GM13976 (cell line): Measurements from ENCODE around the gene MEOX2.

Experiments
- DNase-seq: peaks from one replicate; pipeline ENCODE4 v3.0.0; 2012; ENCODE audit warnings: low spot score
- CTCF ChIP-seq: IDR thresholded peaks from 2 replicates; pipeline ENCODE4 v1.5.1; 2012; ENCODE audit warnings: borderline replicate concordance, mild to moderate bottlenecking; ENCODE audit not compliant: insufficient read depth; ENCODE audit errors: extremely low read depth, missing control alignments, control extremely low read depth
- in situ Hi-C: fragments of 300-500 bp; cut with MboI; formaldehyde crosslinking; loops from one replicate; pipeline ENCODE4 v1.12.0; 2022; ENCODE audit warnings: low sequenced_read_pairs, mixed read lengths, inconsistent platforms; ENCODE audit not compliant: unreplicated experiment

MEOX2 gene

GRCh38 chr7:15566476-15566875 is 120.0 kb downstream of the MEOX2 start:
- in situ Hi-C loops: no loop called here
- no peak for TF ChIP-seq CTCF

GRCh38 chr7:15561835-15562234 is 124.6 kb downstream of the MEOX2 start, which contains the start of gene AGMO:
TSS of gene AGMO (minus strand) at chr7:15562015.
- in situ Hi-C loops: no loop called here
- no peak for TF ChIP-seq CTCF
- no peak for DNase-seq

More at GRCh38 chr7:15566476-15566875, 120.0 kb downstream of the MEOX2 start:
- no peak for DNase-seq
